K562 (cell line): ENCODE measurements around the gene CD4. TPM values are rescaled to one million over a fixed set of nuclear protein-coding genes. Genes with fewer than 3 reads are reported as not detected.

Experiments
- ATAC-seq: fragments of 200-7000 bp; cut with Tn5 transposase; 3 replicates; pipeline ENCODE4 v1.9.1; 2020; ENCODE audit warnings: moderate library complexity
- BruUV-seq: library from RNA; stranded (reverse); fragments of 400-500 nt; replicated peaks from 2 replicates; lab custom pipeline; 2021; lab: Mats Ljungman, UMichigan
- CTCF ChIA-PET: fragments of 300-600 bp; formaldehyde crosslinking; extraction: SDS; loops from one replicate; lab custom pipeline; 2021; ENCODE audit warnings: low intra/inter-chr PET ratio; lab: Yijun Ruan, JAX
- POLR2A ChIA-PET: fragments of 300-600, 350-650 bp; sonication (Branson Sonifier 250); formaldehyde crosslinking; extraction: SDS; loops from one replicate; lab custom pipeline; 2021; ENCODE audit warnings: antibody characterized with exemption, inconsistent platforms; lab: Yijun Ruan, JAX
- DNase-seq, 4 experiments: peaks; one replicate each; pipeline versions ENCODE4 v3.0.0 to v3.0.0-alpha.2; 2011 to 2018; ENCODE audit warnings: low spot score in 3 of 4, mixed read lengths in 3 of 4; ENCODE audit errors: extremely low read depth in 1 of 4
- FAIRE-seq: peaks from 2 replicates; lab custom pipeline; 2011; peaks lifted over from hg19 to GRCh38; lab: Jason Lieb, UNC
- H2AFZ ChIP-seq: 2 replicates; pipeline ENCODE4 v1.6.0; 2011; ENCODE audit warnings: low read depth, low read length, control low read depth, inconsistent platforms
- H3K27ac ChIP-seq: fragments of 200-600 bp; 3 replicates; pipeline ENCODE4 v1.8.0; 2011; ENCODE audit warnings: low read depth, mild to moderate bottlenecking, control low read depth, inconsistent platforms, low read length, moderate library complexity, mixed read lengths; ENCODE audit errors: extremely low read depth
- H3K27me3 ChIP-seq, 2 experiments: fragments of 300-600 bp in 1 of 2; 2 replicates in 1 of 2; 3 replicates in 1 of 2; pipeline versions ENCODE4 v1.6.0 to v1.8.0; 2011; ENCODE audit warnings: inconsistent platforms in 2 of 2, low read length in 2 of 2, mild to moderate bottlenecking in 1 of 2, mixed read lengths in 1 of 2, moderate library complexity in 1 of 2; ENCODE audit not compliant: control insufficient read depth in 2 of 2, insufficient read depth in 2 of 2
- H3K36me3 ChIP-seq: fragments of 300-600 bp; 3 replicates; pipeline ENCODE4 v1.8.0; 2011; ENCODE audit warnings: mild to moderate bottlenecking, low read length, inconsistent platforms; ENCODE audit not compliant: control insufficient read depth, insufficient read depth
- H3K4me1 ChIP-seq, 2 experiments: fragments of 200-600 bp in 1 of 2; replicated peaks in 1 of 2; 2 replicates in 1 of 2; 3 replicates in 1 of 2; pipeline versions ENCODE4 v1.5.1 to v1.8.0; 2011; ENCODE audit warnings: inconsistent platforms in 2 of 2, low read length in 2 of 2, mild to moderate bottlenecking in 1 of 2, mixed read lengths in 1 of 2, moderate library complexity in 1 of 2; ENCODE audit not compliant: control insufficient read depth in 2 of 2, insufficient read depth in 2 of 2
- H3K4me2 ChIP-seq: 2 replicates; pipeline ENCODE4 v1.6.1; 2011; ENCODE audit warnings: low read length, control low read depth, inconsistent platforms, mixed read lengths; ENCODE audit not compliant: insufficient read depth
- H3K4me3 ChIP-seq: fragments of 200-600 bp; sonication (generic), shearing (Covaris generic); 2 replicates; pipeline ENCODE4 v1.5.1; 2016; ENCODE audit warnings: control low read depth, inconsistent platforms
- H3K79me2 ChIP-seq: fragments of 200-600 bp; 3 replicates; pipeline ENCODE4 v1.8.0; 2011; ENCODE audit warnings: low read length, inconsistent platforms; ENCODE audit not compliant: control insufficient read depth, insufficient read depth
- H3K9ac ChIP-seq, 2 experiments: 2 replicates each; pipeline versions ENCODE4 v1.6.0 to v1.6.1; 2011; ENCODE audit warnings: low read depth in 2 of 2, low read length in 2 of 2, control low read depth in 1 of 2, inconsistent platforms in 1 of 2, mild to moderate bottlenecking in 1 of 2, mixed read lengths in 1 of 2; ENCODE audit not compliant: insufficient read depth in 1 of 2
- H3K9me1 ChIP-seq: one replicate; pipeline ENCODE4 v1.6.0; 2011; ENCODE audit warnings: inconsistent platforms, mild to moderate bottlenecking, low read length, moderate library complexity; ENCODE audit not compliant: control insufficient read depth, insufficient read depth
- H3K9me3 ChIP-seq: replicated peaks from 2 replicates; pipeline ENCODE4 v1.5.1; 2011; ENCODE audit warnings: low read depth, low read length, inconsistent platforms; ENCODE audit not compliant: control insufficient read depth, insufficient read depth
- H4K20me1 ChIP-seq: replicated peaks from 2 replicates; pipeline ENCODE4 v1.6.1; 2011; ENCODE audit warnings: low read length, inconsistent platforms, mixed read lengths; ENCODE audit not compliant: control insufficient read depth, insufficient read depth
- ARID4B ChIP-seq: sonication (generic); formaldehyde crosslinking; IDR thresholded peaks from 2 replicates; pipeline ENCODE4 v1.8.0; 2022; ENCODE audit warnings: mild to moderate bottlenecking, missing genetic modification reagents
- BDP1 ChIP-seq: IDR thresholded peaks from 3 replicates; pipeline ENCODE4 v1.6.1; 2011; ENCODE audit not compliant: insufficient read length, insufficient read depth
- CBFA2T3 ChIP-seq: fragments of 450-650 bp; IDR thresholded peaks from 2 replicates; pipeline ENCODE4 v1.6.1; 2017
- EGR1 ChIP-seq: fragments of 450-650 bp; conservative IDR thresholded peaks from 2 replicates; pipeline ENCODE4 v1.6.1; 2017; ENCODE audit warnings: mild to moderate bottlenecking
- ERF ChIP-seq: fragments of 450-650 bp; formaldehyde crosslinking; IDR thresholded peaks from 2 replicates; pipeline ENCODE4 v1.4.0; 2020; ENCODE audit warnings: mild to moderate bottlenecking, mixed read lengths
- FOXA1 ChIP-seq: fragments of 450-650 bp; IDR thresholded peaks from 2 replicates; pipeline ENCODE4 v1.6.1; 2016; ENCODE audit warnings: mild to moderate bottlenecking, borderline replicate concordance
- KDM1A ChIP-seq, 2 experiments: fragments of 450-650 bp; IDR thresholded peaks; 2 replicates each; pipeline ENCODE4 v1.6.1; 2016; ENCODE audit warnings: mild to moderate bottlenecking in 2 of 2
- MEIS2 ChIP-seq: fragments of 450-650 bp; IDR thresholded peaks from 2 replicates; pipeline ENCODE4 v1.6.1; 2014; ENCODE audit warnings: mild to moderate bottlenecking; ENCODE audit not compliant: partially characterized antibody
- PYGO2 ChIP-seq: fragments of 450-650 bp; IDR thresholded peaks from 2 replicates; pipeline ENCODE4 v1.6.1; 2016; ENCODE audit warnings: mild to moderate bottlenecking, missing genetic modification characterization, moderate library complexity, missing compliant biosample characterization
- RFX1 ChIP-seq: fragments of 450-650 bp; IDR thresholded peaks from 2 replicates; pipeline ENCODE4 v1.6.1; 2016; ENCODE audit warnings: mild to moderate bottlenecking, moderate library complexity
- SIRT6 ChIP-seq: IDR thresholded peaks from one replicate; pipeline ENCODE4 v1.6.1; 2012; ENCODE audit warnings: low read depth, mild to moderate bottlenecking, control low read depth, inconsistent platforms, low read length, moderate library complexity
- ZNF263 ChIP-seq: sonication (generic); formaldehyde crosslinking; IDR thresholded peaks from 2 replicates; pipeline ENCODE4 v1.8.0; 2022; ENCODE audit warnings: mild to moderate bottlenecking, missing genetic modification reagents, borderline replicate concordance
- ZNF311 ChIP-seq: fragments of 250-450 bp; sonication (Bioruptor Pico); IDR thresholded peaks from 2 replicates; pipeline ENCODE4 v1.4.0; 2020; ENCODE audit warnings: mild to moderate bottlenecking, moderate library complexity
- ZNF717 ChIP-seq: fragments of 250-450 bp; sonication (Bioruptor Pico); IDR thresholded peaks from 2 replicates; pipeline ENCODE4 v1.5.0; 2021
- WGBS: fragments of 100-300 bp; shearing (Covaris generic); methylation state at CpG from one replicate; pipeline ENCODE4 v1.1.6; 2016; ENCODE audit warnings: low coverage, mixed read lengths; ENCODE audit not compliant: insufficient coverage; ENCODE audit errors: missing lambda C conversion rate; 5-methylcytosine and 5-hydroxymethylcytosine counted together
- in situ Hi-C: fragments of 300-500 bp; cut with MboI; formaldehyde crosslinking; loops from 4 replicates; pipeline ENCODE4 v1.15.0; 2018; ENCODE audit warnings: inconsistent platforms, mixed read lengths
- intact Hi-C: fragments of 100-400 bp; cut with micrococcal nuclease; formaldehyde crosslinking; loops from 2 replicates; pipeline ENCODE4 v1.14.2; 2022
- polyA plus RNA-seq, 8 experiments: library from polyadenylated mRNA; depleted of rRNA in 4 of 8; stranded (reverse) in 5 of 8; unstranded in 3 of 8; fragments of >200 nt; fragmentation: Nextera tagmentation in 2 of 8; fragmentation: Illumina TruSeq in 1 of 8; extraction: Ambion mirVana in 2 of 8; extraction: Trizol in 1 of 8; gene quantifications; 2 replicates each; pipeline versions ENCODE4 v1.2.1 to v1.2.3, GENCODE V29; 2011 to 2014; ENCODE audit warnings: inconsistent platforms in 1 of 8, missing spikeins in 1 of 8
- total RNA-seq, 7 experiments: library from RNA; depleted of rRNA in 6 of 7; stranded (reverse); fragments of >200 nt in 6 of 7; fragmentation: Illumina TruSeq in 2 of 7; extraction: Trizol in 2 of 7; gene quantifications; 2 replicates each; pipeline versions ENCODE4 v1.2.1 to v1.2.3, GENCODE V29; 2011 to 2021; ENCODE audit warnings: low replicate concordance in 1 of 7
- TF ChIP-seq, protein P1 (sequence below): fragments of 250-450 bp; sonication (Bioruptor Pico); IDR thresholded peaks from 2 replicates; pipeline ENCODE4 v1.9.0; 2021; ENCODE audit warnings: mild to moderate bottlenecking
- TF ChIP-seq, protein P2 (sequence below): sonication (generic); formaldehyde crosslinking; IDR thresholded peaks from 2 replicates; pipeline ENCODE4 v1.8.0; 2022; ENCODE audit warnings: missing genetic modification reagents, mild to moderate bottlenecking, moderate library complexity, borderline replicate concordance

The CD4 gene
- total and polyA plus RNA-seq, 9 of the 15 experiments (the other 6 are each of a cell fraction or from before 2014, with no cell fraction given): 0.06 to 0.27 (median 0.09) TPM; not detected in 5

DNA sequence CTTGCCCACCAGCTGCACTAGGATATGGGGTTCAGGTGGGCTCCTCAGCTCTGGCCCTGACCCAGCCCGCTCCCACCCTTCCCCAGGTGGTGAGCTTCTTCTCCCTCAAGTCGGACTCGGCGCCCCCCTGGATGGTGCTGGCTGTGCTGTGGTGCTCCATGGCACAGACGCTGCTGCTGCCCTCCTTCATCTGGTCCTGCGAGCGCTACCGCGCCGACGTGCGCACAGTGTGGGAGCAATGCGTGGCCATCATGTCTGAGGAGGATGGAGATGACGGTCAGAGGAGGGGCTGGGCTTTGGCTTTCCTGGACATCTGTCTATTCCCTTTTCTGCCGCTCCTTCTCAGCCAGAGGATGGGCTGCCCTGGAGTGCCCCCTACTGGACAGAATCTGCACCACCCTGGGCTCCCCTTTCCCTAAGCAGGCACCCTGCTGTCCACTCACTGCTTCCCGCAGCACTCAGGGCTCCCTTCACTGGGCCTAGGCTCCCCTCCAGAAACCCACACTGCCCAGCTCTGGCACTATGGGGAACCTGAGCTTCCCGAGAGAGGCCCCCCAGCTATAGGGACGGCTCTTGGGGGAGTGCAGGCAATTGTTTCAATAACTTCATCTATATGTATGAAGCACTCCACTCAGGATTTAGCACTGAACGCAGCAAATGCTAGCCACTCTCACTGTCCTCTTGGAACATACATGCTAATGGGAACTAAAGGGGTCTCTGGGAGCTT lies 36.2 kb downstream of the CD4 start:
- in situ Hi-C loops: no loop called here
- peaks cover 0 to 4% of the 10 kb centered on the region in 2 experiments; a peak in 2 of 5 replicates for H3K27me3 ChIP-seq
- CTCF ChIA-PET: interaction anchor here (0.5 to 1.9 kb wide), 5 partner anchors 58 to 258 kb away, joined by 3 to 15 read pairs (median 5); partner anchors contain the start of gene MLF2
- TF ChIP-seq, protein P1, sequence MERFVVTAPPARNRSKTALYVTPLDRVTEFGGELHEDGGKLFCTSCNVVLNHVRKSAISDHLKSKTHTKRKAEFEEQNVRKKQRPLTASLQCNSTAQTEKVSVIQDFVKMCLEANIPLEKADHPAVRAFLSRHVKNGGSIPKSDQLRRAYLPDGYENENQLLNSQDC (CRISPR knock-in tag): no peak
- TF ChIP-seq FOXA1 (no peak), ARID4B (CRISPR knock-in tag) (no peak), CBFA2T3 (no peak), KDM1A (IDR thresholded peaks at IDR 0.05) (peak in 1 of 2 experiments; percentile 41; a peak in 1 of 4 replicates), EGR1 (no peak), ZNF717 (CRISPR knock-in tag) (no peak), ERF (CRISPR knock-in tag) (no peak), SIRT6 (no peak), RFX1 (no peak), ZNF263 (CRISPR knock-in tag) (peak; percentile 83), ZNF311 (CRISPR knock-in tag) (no peak), PYGO2 (no peak), MEIS2 (no peak), BDP1 (no peak)
- TF ChIP-seq, protein P2, sequence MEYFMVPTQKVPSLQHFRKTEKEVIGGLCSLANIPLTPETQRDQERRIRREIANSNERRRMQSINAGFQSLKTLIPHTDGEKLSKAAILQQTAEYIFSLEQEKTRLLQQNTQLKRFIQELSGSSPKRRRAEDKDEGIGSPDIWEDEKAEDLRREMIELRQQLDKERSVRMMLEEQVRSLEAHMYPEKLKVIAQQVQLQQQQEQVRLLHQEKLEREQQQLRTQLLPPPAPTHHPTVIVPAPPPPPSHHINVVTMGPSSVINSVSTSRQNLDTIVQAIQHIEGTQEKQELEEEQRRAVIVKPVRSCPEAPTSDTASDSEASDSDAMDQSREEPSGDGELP (CRISPR knock-in tag): peak; percentile 51; the same call in 1 of the 2 replicates

More for the DNA sequence above, 36.2 kb downstream of the CD4 start:
- 0 out of 2 replicates have a peak overlapping the region, but pooled peaks have one; percentile 25 for H2AFZ ChIP-seq
- no peak overlapping the region for H3K4me2 ChIP-seq
- POLR2A ChIA-PET: no interaction called here
- intact Hi-C loops: loop anchor here (1.0 to 10.0 kb wide), 6 partner anchors 48 to 271 kb away; partner anchors contain the start of genes IFFO1, MLF2 and ZNF384
- DNase-seq (peak; percentile 75 to 84 (median 81)), ATAC-seq (peak; percentile 79), FAIRE-seq (peak; percentile 90)
- H3K9me3 ChIP-seq: no peaks in the 10 kb centered on the region
- no peak overlapping the region for H3K4me3 ChIP-seq
- peaks cover 24% of the 10 kb centered on the region for H3K79me2 ChIP-seq
- H3K9ac ChIP-seq: no peak overlapping the region; a peak in 1 of 4 replicates
- 8% methylated on average over 12 of the region's 19 CpGs for WGBS
- no peaks in the 10 kb centered on the region for H4K20me1 ChIP-seq
- H3K9me1 ChIP-seq: no peaks in the 10 kb centered on the region
- peaks cover 19 to 58% of the 10 kb centered on the region in 2 experiments; a peak in 4 of 5 replicates for H3K4me1 ChIP-seq
- peaks cover 9% of the 10 kb centered on the region; the same call in 1 of the 3 replicates for H3K36me3 ChIP-seq
- H3K27ac ChIP-seq: no peak overlapping the region
- BruUV-seq: no TSS peak
